Stimulated activated CD8-positive, alpha-beta memory T cell treated with anti-CD3 and anti-CD28 coated beads, Interleukin-15, amount 100 ng/mL, for 24 hours (primary cell): ENCODE results near the gene CFAP77.
"Not testable (repeated sequence)": the region's sequence is repeated elsewhere in the genome, so short reads cannot be mapped to it uniquely, and the experiment has no call there.

ENCODE experiments used
- DNase-seq: peaks from one replicate; pipeline ENCODE4 v3.0.0-alpha.2; 2020; ENCODE audit warnings: low read depth

The CFAP77 gene

DNA sequence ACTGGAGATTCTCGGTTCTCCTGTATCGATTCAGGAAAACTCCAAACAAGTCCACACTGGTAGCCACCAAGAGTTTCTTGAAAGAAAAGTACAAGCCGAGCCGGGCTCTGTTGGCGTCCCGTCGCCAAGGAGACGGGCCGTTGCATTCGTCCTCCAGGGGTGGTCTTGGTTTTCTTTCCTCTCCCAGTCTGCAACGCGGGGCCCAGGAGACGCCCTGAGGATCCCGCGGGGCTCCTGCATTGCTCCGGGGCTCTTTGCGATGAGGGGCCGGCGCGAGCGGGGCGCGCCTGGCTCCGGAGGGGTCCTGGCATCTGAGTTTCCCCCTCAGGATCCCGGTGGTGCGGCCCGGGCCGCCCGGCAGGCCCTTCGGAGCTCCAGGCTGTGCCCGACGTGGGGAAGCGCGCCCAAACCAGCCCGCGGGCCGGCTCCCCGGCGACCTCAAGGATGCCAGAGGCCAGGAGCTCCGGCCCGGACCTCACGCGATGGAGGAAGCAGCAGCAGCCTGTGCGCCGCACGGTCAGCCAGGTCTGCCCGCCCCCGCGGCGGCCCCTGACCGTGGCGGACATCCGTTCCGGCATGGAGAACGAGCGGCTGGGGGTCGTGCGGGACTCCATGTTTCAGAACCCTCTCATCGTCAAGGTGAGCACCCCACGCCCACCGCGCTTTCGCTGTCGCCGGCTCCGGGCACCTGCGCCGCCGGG is at the start of gene CFAP77:
TSS of gene CFAP77 (plus strand) at position 384 of the 701 bp plus-strand sequence. CDS start at position 445, 61 bp downstream.
- DNase-seq = no peak

DNA sequence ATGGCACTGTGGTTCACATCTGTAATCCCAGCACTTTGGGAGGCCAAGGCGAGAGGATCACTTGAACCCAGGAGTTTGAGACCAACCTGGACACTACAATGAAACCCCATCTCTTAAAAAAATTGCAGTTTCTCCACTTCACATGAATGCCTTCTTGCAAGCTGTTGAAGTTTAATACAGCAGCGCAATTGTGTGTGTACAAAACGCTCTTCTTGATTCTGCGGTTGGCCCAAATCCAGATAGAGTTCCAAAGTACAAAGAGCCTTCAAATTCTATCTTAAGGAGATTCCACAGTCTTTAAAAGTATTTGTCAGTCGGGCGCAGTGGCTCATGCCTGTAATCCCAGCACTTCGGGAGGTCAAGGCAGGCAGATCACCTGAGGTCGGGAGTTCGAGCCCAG is 45.9 kb upstream of the CFAP77 start:
- no peak for DNase-seq

DNA sequence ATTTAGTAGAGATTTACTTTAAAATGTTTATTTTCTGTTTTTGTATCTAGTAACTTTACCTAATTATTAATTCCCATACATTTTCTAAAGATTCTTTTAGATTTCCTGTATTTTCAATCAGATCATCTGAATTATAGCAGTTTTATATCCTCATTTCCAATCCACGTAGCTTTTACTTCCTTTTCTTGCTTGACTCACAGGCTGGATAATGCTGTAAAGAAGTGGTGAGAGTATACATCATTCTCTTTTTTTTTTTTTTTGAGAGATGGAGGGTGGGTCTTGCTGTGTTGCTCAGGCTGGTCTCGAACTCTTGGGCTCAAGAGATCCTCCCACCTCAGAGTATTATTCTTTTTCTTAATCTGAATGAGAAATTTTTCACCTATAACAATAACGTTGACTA is 44.0 kb upstream of the CFAP77 start:
- no peak for DNase-seq

DNA sequence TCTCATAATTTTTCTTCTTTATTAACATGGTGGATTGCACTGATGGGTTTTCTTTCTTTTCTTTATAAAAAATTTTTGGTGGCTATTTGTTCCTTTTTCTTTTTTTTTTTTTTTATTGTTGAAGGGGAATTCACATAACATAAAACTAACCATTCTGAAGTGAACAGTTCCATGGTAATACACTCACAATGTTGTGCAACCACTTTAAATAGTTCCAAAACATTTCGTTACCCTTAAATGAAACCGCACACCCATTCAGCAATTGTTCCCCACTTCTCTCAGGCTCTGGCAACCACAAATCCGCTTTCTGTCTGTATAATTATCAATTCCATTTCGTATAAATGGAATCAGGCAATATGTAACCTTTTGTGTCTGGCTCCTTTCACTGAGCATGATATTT is 43.5 kb upstream of the CFAP77 start:
- no peak for DNase-seq

DNA sequence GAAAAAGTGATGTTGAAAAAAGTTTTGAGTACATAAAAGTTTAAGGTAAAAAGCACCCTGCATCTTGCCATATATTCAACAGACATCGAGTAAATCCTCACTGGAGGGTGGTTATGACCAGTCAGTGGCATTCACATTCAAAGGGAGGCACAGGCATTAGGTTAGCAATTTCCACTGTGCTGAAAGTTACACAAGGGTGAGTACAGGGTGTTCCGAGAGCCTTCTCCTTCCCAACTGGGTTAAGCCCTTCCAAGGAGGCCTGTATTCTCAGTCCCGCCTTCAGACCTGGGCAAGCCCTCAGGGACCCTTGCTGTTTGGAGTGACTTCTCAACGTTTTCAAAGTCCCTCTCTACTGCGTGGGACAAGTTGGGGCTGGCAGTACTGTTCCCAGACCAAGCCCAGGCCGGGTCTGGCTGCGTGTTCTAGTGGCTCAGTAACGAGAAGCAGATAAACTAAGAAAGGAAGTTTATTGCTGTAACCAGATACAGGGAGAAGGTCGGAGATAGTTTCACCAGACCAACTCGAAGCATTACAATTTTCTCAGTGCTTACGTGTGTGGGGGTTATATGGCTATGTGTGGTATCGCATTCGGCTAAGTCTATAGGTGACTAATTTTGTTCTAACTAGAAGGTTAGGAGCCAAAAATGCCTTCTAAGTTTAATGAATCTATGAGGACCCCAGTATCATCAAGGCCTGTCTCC is 42.2 kb upstream of the CFAP77 start:
- no peak for DNase-seq

DNA sequence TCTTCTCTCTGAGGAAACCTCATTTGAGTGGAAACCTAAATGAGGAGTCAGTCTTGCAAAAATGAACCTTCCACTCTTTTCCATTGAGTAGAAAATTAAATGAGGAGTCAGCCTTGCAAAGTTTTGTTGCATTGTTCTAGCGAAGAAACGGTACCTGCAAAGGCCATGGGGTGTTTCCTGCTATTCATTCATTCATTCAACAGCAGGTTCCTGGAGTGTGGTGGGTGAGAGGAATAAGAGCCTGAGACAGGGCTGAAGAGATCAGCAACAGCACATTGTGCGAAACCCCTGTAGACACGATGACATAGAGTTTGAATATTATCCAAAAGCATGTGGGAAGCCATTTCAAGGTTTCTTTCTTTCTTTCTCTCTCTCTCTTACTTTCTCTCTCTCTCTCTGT is 40.6 kb upstream of the CFAP77 start:
- no peak for DNase-seq

DNA sequence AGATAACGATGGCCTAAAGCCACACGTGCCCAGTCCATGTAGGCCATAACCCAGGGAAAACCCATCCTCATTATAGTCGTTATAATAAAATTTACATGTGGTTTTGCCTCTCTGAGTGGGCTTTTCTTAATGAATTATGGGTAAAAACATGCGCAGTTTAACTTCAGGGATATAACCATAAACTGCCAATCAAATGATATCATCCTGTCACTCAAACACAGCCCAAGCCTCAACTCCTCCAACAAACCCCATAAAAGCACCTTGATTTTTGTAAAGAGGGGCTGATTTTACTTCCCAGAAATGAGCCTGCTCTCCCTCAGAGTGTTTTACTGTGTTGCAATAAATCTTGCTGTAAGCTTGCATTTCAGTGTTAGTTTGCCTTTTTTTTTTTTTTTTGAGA is 39.4 kb upstream of the CFAP77 start:
- no peak for DNase-seq

DNA sequence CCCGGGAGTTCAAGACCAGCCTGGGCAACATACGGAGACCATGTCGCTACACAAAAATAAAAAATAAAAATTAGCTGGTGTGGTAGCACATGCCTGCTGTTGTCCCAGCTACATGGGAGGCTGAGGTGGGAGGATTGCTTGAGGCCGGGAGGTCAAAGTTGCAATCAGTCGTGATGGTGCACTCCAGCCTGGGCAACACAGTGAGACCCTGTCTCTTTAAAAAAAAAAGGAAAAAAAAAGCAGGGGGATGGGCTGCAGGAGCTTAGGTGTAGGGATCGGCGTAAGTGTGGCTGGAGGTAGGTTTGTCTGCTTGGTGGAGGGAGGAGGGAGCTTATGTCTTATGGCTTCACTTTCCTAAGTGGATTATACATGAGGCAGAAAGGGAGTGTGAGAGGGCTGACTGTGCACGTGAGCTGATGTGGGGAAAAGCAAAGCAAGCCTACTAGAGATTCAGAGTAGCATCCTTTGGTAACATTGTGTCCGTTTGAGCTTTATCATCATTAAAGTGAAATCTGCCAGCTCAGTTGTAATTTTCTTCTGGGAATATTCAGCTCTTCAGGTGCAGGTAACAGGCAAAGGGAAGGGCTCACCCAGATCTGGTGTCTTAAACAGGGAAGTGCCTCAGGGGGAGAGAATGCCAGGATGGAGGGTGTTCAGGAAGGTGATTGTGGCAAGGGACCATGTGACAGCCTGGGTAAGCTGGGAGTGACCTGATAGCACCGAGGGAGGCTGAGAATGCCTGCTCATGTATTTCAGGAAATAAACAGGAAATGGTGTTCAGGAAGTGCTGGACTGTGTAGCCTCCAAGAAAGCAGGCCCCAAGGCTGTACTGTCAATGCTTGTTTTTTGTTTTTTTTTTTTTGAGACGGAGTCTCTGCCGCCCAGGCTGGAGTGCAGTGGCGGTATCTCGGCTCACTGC is 37.6 kb upstream of the CFAP77 start:
- DNase-seq = no peak

DNA sequence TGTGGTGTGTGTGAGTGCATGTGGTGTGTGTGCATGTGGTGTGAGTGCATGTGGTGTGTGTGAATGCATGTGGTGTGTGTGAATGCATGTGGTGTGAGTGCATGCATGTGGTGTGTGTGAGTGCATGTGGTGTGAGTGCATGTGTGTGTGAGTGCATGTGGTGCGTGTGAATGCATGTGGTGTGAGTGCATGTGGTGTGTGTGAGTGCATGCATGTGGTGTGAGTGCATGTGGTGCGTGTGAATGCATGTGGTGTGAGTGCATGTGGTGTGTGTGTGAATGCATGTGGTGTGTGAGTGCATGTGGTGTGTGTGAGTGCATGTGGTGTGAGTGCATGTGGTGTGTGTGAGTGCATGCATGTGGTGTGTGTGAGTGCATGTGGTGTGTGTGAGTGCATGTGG is 32.2 kb upstream of the CFAP77 start:
- DNase-seq = not testable (repeated sequence)

DNA sequence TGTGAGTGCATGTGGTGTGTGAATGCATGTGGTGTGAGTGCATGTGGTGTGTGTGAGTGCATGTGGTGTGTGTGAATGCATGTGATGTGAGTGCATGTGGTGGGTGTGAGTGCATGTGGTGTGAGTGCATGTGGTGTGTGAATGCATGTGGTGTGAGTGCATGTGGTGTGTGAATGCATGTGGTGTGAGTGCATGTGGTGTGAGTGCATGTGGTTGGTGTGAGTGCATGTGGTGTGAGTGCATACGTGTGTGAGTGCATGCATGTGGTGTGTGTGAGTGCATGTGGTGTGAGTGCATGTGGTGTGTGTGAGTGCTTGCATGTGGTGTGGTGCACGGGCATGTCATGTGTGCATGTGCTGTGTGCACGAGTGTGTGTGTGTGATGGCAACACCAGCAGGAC is 31.6 kb upstream of the CFAP77 start:
- not testable (repeated sequence) for DNase-seq

DNA sequence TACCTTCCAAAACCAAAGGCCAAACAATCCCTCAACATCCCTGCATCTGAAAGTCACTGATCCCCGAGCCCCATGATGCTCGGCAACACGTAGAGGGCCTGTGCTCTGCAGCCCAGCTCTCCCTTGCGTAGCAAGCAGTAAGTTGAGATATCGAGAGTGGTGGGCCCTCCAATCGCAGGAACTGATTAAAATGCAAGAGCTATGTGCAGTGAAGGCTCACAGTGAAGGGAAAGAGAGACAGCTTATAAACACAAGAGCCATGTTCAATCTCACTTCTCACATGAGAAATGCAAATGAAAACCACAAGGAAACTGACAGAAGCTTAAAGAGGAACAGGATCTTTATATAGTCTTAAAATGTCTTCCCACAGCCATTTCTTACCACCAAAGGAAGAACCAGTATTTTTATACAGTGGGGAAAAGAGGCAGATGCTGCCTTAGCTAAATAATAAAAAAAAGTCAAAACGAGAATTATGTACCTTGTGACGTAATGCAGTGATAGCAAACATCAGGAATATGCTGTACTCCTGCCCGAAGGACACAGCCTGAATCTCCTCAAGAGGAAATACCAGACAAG is 28.0 kb upstream of the CFAP77 start:
- no peak for DNase-seq

DNA sequence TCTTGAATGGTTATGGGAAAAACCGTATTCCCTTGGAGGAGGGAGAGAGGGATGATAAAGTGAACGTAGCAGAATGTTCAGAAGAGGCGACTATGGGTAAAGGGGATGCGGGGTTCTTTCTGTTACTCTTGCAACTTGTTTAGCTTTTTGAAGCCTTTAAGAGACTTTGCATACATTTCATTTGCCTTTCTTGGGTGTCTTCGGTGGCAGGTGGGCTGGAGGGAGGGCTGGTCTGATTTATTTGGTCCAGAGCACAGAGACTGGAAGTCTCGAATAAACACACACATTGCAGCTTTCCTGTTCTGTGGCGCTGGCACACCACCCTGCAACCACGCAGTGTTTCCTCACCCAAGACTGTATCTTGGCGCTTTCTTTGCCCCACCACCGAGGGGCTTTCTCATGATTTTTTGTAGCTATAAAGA is 26.5 kb upstream of the CFAP77 start:
- DNase-seq = no peak

DNA sequence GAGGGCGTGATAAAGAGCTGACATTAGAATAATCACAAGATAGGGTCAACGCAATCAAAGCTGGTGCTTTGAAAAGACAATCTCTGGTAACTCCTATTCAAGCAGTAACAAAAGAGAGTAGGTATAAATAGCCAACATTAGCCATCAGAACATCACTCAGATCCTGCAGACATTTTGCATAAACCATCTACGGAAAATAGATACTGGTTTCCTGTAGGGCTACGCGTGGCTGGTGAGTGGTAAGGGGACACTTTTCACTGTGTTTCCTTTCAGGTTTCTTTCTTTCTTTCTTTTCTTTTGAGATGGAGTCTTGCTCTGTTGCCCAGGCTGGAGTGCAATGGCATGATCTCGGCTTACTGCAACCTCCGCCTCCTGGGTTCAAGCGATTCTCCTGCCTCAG is 25.6 kb upstream of the CFAP77 start:
- DNase-seq = no peak

DNA sequence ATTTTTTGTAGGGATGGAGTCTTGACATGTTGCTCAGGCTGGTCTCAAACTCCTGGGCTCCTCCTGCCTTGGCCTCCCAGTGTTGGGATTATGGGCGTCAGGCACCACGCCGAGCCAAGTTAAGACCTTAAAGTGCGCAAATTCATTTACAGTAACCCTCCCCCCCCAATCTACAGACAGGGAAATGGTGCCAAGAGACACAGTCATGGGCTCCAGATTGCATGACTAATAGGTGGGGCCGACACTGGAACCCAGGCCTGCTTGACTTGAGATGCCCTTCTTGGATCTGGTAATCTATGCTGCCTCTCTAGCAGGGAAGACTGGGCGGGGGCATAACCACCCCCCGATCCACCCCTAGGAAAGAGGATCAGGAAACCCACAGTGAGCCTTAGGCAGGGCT is 22.9 kb upstream of the CFAP77 start:
- no peak for DNase-seq

DNA sequence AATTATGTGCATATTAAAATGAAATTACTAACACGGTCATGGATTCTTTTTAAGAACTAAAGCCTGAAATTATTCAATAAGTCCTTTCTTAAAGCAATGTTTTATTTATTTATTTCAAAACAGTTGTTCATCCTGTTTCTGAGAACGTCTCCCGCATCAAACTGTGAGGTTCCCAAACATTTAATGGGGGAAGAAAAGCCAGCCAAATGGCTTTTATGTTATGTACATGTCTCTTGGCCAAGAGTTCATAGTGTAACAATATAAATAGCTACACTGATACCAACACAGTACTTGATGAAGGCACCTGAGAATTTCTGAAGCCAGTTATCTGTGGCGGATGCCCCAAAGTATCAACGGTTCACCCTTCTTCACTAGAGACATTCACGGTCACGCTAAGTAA is 19.0 kb upstream of the CFAP77 start:
- DNase-seq = no peak

DNA sequence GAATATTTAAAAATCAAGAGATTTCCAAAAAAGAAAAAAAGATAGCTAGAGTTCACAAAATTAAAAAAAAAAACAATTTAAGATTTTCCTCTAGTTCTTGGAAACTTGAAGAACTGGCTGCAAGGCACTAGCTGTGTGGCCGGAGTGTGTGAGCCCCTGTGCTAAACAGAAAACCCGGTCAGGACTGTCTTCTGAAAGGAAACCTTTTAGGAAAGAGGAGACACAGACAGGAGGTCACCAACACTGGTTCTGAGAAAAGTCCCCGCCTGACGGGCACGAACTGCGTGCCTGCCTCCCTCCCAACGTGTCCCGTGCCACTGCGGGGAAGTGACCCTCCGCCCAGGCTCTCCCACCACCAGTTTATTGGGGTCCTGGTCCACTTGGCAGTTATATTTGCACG is 18.6 kb upstream of the CFAP77 start:
- no peak for DNase-seq

DNA sequence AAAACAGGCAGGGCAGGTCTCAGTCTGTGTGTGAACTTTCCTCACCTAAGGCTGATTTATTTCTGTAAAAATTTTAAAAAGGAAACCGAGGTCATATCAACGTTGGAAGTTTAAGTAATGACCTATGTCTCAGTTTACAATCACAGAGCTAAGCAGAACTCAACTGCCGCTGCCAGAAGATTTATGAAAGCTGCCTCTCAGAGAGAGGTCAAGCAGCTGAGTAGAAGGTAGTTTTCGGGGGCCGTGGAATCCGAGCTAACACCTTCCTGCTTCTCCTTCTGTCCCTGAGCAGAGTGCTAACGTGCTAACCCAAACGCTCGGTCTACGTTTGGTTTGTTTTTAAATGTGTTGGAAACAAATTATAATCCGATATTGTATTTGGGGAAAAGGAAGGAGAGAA is 14.5 kb upstream of the CFAP77 start:
- DNase-seq = no peak

DNA sequence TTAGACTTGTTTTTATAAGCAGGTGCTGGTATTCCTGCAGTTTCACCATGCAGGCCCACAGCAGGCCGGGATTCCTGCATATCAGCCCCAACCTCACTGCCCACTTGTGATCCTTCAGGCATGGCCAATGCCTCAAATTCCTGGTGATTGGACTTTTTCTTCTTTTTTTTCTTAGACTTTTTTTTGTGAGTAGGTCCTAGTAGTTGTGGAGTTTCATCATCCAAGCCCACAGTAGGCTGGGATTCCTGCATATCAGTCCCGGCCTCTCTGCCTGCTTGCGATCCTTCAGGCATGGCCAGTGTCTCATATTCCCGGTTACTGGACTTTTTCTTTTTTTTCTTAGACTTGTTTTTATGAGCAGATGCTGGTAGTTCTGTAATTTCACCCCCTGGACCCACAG is 8.2 kb upstream of the CFAP77 start:
- DNase-seq = no peak

DNA sequence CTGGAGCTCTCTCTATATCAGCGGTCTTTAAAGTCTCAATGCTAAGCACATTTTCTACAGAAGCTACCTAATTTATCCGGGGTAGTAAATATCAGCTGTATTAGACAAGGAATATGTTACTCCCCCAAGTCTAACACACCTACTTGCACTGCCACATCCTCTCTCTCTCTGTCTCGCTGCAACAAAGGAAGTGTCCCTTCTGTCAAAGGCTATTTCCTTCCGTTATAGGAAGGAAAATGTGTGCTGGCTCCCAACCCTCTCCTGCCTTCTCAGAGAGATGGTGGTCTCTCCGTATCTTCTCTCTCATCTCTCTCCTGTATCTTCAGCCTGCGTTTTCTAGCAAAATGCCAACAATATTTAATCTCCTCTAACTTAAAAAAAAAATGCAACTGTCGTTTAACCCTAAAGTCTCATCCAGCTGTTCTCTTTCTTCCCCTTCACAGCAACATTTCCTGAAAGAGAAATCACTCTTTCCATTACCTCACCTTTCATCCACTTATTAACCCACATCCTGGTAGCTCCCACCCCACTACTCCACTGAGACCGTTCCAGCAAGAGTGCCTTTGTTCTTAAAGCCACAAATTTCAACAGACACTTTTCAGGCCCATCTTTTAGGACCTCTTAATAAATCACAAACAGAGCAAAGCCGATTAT is 5.7 kb upstream of the CFAP77 start:
- no peak for DNase-seq

DNA sequence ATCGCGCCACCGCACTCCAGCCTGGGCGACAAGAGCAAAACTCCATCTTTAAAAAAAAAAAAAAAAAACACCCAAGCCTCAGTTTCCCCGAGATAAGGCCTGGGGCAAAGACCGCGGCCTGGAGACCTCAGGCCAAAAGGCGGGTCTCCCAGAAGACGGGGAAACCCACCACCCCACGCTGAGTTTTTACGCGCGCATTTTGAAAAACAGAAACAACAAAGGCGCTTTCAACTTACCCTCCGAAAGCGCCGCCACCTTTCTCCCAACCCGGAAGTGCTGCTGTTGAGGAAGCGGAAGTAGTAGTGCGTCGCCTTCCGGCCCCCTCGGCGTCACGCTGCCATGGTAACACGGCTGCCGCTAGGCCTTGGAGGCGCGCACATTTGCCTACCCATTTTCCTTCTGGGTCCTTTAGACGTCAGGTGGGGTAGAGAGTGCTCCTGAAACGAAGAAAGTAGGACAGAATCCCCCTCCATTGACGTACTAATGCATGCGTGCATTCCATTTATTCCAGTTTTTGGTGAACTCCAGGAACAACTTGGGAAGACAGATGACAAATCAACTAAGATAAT is 3.4 kb upstream of the CFAP77 start, which contains the start of gene TTF1:
TSS of gene TTF1 (minus strand) at position 287 of the 569 bp plus-strand sequence. CDS start 4,019 bp downstream, outside the sequence.
- DNase-seq = peak; percentile 72

DNA sequence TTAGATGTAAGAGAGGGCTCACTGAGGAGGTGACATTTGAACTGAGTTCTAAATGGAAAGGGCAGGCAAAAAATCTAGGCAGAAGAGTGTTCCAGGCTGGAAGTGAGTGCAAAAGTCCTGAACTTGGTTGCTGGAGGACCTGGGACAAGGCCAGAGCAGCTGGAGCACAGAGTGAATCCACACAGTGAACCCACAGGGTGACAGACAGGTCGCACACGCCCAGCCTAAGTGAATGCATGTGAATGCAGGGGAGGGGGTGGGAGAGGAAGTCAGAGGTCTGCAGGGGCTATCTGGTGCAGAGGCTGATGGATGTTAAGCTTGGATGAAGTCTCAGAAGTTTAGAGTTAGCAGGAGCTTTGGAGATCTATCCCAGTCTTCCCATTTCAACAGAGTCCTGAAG is 2.8 kb upstream of the CFAP77 start:
- DNase-seq = no peak
